ENCODE data around the gene CFAP20DC. TPM values are rescaled to one million over a fixed set of nuclear protein-coding genes. Genes with fewer than 3 reads are reported as not detected.

The CFAP20DC gene
- total and polyA plus RNA-seq, 5 donors, result 0.14 to 0.28 (median 0.18) TPM; not detected in 1

DNA sequence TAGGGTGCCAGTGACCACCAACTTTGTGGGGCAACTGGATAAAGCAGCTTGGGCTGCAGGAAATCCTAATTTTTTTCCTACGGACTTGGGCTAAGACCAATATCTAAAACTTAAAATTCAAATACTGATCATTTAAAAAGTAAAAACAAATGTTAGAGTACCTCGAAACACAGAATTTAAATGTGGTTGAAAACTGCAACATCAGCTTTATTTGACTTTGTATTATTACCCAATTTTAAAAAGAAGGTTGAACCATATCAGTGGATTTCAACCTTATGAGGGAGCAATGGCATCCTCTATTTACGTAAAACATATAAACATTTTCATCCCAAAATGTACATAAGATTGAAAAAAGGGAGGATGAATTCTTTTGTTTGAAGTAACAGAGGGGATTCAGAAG is 26.2 kb downstream of the CFAP20DC start:
- Histone ChIP-seq H3K27ac (ENCODE audit: low read length) (no peak overlapping the region), H3K9me3 (ENCODE audit: control insufficient read depth, low read length) (no peaks in the 10 kb centered on the region), H3K27me3 (ENCODE audit: control insufficient read depth, insufficient read depth) (no peaks in the 10 kb centered on the region), H3K4me3 (ENCODE audit: low read length) (no peak overlapping the region), H3K4me1 (ENCODE audit: control insufficient read depth, insufficient read depth, low read length) (no peaks in the 10 kb centered on the region)
- ATAC-seq (no peak), DNase-seq (no peak)
- intact Hi-C loops (cut with DNase I), result no loop called here
- 63% methylated on average over 3 of the region's 3 CpGs for WGBS

- intact Hi-C loops (cut with DNase I), result no loop called here
- Histone ChIP-seq H3K9me3 (ENCODE audit: control insufficient read depth, low read length) (no peaks in the 10 kb centered on the region), H3K4me1 (ENCODE audit: control insufficient read depth, insufficient read depth, low read length) (no peaks in the 10 kb centered on the region), H3K27me3 (ENCODE audit: control insufficient read depth, insufficient read depth) (no peaks in the 10 kb centered on the region), H3K27ac (ENCODE audit: low read length) (no peak overlapping the region), H3K4me3 (ENCODE audit: low read length) (no peak overlapping the region)
- no peak for ATAC-seq
- no peak for DNase-seq
- WGBS, result 73% methylated on average over 2 of the region's 2 CpGs
Observed at GRCh38 chr3:59017617-59017984, 32.2 kb downstream of the CFAP20DC start.

DNA sequence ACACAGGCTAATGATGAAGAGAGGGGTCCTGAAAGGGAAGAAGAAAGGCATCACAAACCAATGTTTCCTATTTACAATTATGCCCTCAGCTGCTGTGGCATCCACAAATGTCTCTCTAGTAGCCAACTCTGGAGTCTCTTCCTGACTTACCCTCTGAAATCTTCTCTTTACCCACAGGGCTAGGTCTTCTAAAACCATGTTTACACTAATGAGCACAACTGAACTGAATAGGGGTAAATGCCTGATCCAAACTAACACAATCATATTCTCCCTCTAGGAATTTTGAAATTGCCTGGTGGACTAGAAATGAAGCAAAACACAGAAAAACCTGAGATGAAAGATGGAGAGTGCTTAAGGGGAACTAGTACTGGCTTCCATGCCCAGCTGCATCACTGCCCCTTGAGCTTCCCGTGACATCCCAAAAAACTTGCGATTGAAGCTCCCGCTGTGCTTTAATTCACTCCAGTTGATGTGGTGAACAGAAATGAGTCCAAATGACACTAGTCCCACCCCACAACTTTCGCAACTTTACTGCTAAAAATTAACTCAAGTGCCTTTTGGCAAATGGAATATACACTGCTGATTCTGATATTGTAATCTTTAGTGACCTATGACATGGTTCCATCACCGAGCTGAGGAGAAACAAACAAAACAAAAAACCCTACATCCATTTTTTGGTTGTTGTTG is 32.8 kb downstream of the CFAP20DC start:
- Histone ChIP-seq H3K4me3 (ENCODE audit: low read length) (no peak overlapping the region), H3K27ac (ENCODE audit: low read length) (no peak overlapping the region), H3K9me3 (ENCODE audit: control insufficient read depth, low read length) (no peaks in the 10 kb centered on the region), H3K27me3 (ENCODE audit: control insufficient read depth, insufficient read depth) (no peaks in the 10 kb centered on the region), H3K4me1 (ENCODE audit: control insufficient read depth, insufficient read depth, low read length) (no peaks in the 10 kb centered on the region)
- ATAC-seq (no peak), DNase-seq (no peak)
- intact Hi-C loops (cut with DNase I), result no loop called here
- WGBS, result 80% methylated on average over 5 of the region's 5 CpGs

GRCh38 chr3:59013611-59014010 is 36.2 kb downstream of the CFAP20DC start:
- no peak overlapping the region for H3K27ac ChIP-seq (ENCODE audit: low read length)
- H3K4me1 ChIP-seq (ENCODE audit: control insufficient read depth, insufficient read depth, low read length), result no peaks in the 10 kb centered on the region
- no peak overlapping the region for H3K4me3 ChIP-seq (ENCODE audit: low read length)
- 75% methylated on average over 1 of the region's 1 CpG for WGBS
- intact Hi-C loops (cut with DNase I), result no loop called here
- H3K27me3 ChIP-seq (ENCODE audit: control insufficient read depth, insufficient read depth), result no peaks in the 10 kb centered on the region
- DNase-seq, result no peak
- ATAC-seq, result no peak
- no peaks in the 10 kb centered on the region for H3K9me3 ChIP-seq (ENCODE audit: control insufficient read depth, low read length)

- WGBS, result 82% methylated on average over 7 of the region's 7 CpGs
- ATAC-seq (peak in 1 of 2 donors; percentile 43), DNase-seq (peak; percentile 63 to 85 (median 70))
- Histone ChIP-seq H3K4me3 (ENCODE audit: low read length) (no peak overlapping the region), H3K27ac (ENCODE audit: low read length) (no peak overlapping the region), H3K4me1 (ENCODE audit: control insufficient read depth, insufficient read depth, low read length) (no peaks in the 10 kb centered on the region), H3K9me3 (ENCODE audit: control insufficient read depth, low read length) (no peaks in the 10 kb centered on the region), H3K27me3 (ENCODE audit: control insufficient read depth, insufficient read depth) (no peaks in the 10 kb centered on the region)
- intact Hi-C loops (cut with DNase I), result no loop called here
Observed at GRCh38 chr3:59006634-59007517, 42.9 kb downstream of the CFAP20DC start.

DNA sequence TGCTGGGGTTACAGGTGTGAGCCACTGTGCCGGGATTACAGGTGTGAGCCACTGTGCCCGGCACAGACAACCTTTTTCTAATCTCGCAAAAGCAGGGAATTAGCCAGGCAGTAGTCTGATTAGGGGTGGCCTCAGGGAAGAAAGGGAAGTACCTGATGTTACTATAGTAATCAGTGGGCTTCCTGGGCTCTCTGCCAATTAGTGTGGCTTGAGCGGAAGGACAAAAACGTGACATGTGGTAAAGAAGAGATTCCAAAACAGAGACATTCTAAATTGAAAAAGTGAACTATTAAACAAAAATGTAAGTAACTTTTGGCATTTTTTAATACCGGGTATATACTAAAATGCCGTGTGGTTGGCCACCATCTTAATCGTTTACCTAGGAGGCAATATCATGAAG is 48.1 kb downstream of the CFAP20DC start:
- WGBS, result 62% methylated on average over 8 of the region's 8 CpGs
- no peaks in the 10 kb centered on the region for H3K4me1 ChIP-seq (ENCODE audit: control insufficient read depth, insufficient read depth, low read length)
- no peak overlapping the region for H3K27ac ChIP-seq (ENCODE audit: low read length)
- H3K4me3 ChIP-seq (ENCODE audit: low read length), result no peak overlapping the region
- no peaks in the 10 kb centered on the region for H3K27me3 ChIP-seq (ENCODE audit: control insufficient read depth, insufficient read depth)
- intact Hi-C loops (cut with DNase I), result no loop called here
- no peaks in the 10 kb centered on the region for H3K9me3 ChIP-seq (ENCODE audit: control insufficient read depth, low read length)
- DNase-seq (no peak), ATAC-seq (no peak)

DNA sequence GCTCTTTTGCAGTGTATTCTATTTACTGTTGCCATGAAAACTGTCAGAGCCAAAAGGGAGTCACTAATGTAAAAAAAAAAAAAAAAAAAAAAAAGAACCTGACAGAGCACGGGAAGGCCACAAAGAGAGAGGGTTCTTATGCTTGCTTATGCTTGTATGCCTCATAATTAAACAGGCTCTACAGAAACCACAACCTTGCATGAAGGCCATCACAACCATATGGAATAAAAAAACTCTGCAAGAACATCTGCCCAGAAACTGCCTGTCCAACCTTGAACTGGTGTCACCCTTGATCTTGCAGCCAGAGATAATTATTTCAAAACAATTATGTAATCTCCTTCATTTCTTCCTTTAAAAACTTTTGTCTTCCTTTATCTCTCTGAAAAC is 50.1 kb downstream of the CFAP20DC start:
- no peak overlapping the region for H3K27ac ChIP-seq (ENCODE audit: low read length)
- intact Hi-C loops (cut with DNase I), result no loop called here
- 77% methylated on average over 1 of the region's 1 CpG for WGBS
- no peaks in the 10 kb centered on the region for H3K4me1 ChIP-seq (ENCODE audit: control insufficient read depth, insufficient read depth, low read length)
- DNase-seq (no peak), ATAC-seq (no peak)
- H3K9me3 ChIP-seq (ENCODE audit: control insufficient read depth, low read length), result no peaks in the 10 kb centered on the region
- H3K27me3 ChIP-seq (ENCODE audit: control insufficient read depth, insufficient read depth), result no peaks in the 10 kb centered on the region
- H3K4me3 ChIP-seq (ENCODE audit: low read length), result no peak overlapping the region

DNA sequence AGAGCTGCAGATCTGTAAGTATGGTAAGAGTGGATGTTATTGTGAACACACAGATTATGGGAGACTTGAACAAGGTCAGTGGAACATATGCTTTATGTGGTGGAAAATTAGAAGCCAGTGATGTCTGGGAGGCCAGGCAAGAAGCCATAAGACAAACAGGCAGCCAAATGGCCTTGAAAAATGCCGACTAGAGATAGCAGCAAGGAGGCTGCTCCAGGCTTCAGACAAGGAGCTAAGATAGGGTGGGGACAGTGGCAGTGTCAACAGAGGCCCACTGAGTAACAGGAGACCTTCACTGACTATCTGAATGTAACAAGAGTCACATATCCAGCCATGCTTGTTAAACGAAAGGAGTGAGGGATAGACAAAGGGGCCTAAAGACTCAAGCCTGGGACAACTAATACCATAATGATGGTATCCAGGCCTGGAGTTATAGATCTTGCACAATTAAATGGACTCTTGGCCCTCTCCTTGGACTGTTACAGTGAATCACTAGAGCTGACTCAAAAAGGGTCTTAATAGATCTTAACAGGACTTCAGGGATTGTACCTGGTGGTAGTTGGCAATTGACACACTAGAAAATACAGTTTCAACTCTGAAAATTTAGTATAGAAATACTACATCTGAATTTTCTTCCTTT is 50.6 kb downstream of the CFAP20DC start:
- H3K4me1 ChIP-seq (ENCODE audit: control insufficient read depth, insufficient read depth, low read length), result no peaks in the 10 kb centered on the region
- no peak overlapping the region for H3K27ac ChIP-seq (ENCODE audit: low read length)
- no peaks in the 10 kb centered on the region for H3K27me3 ChIP-seq (ENCODE audit: control insufficient read depth, insufficient read depth)
- ATAC-seq (no peak), DNase-seq (no peak)
- H3K9me3 ChIP-seq (ENCODE audit: control insufficient read depth, low read length), result no peaks in the 10 kb centered on the region
- no peak overlapping the region for H3K4me3 ChIP-seq (ENCODE audit: low read length)
- WGBS, result 51% methylated on average over 2 of the region's 2 CpGs
- intact Hi-C loops (cut with DNase I), result no loop called here

GRCh38 chr3:58998476-58999117 is 51.2 kb downstream of the CFAP20DC start:
- no peaks in the 10 kb centered on the region for H3K4me1 ChIP-seq (ENCODE audit: control insufficient read depth, insufficient read depth, low read length)
- 62% methylated on average over 4 of the region's 4 CpGs for WGBS
- H3K4me3 ChIP-seq (ENCODE audit: low read length), result no peak overlapping the region
- no peaks in the 10 kb centered on the region for H3K9me3 ChIP-seq (ENCODE audit: control insufficient read depth, low read length)
- no peak overlapping the region for H3K27ac ChIP-seq (ENCODE audit: low read length)
- ATAC-seq (peak in 1 of 2 donors; percentile 79), DNase-seq (no peak)
- intact Hi-C loops (cut with DNase I), result no loop called here
- no peaks in the 10 kb centered on the region for H3K27me3 ChIP-seq (ENCODE audit: control insufficient read depth, insufficient read depth)

- peak in 1 of 2 donors; percentile 14 for ATAC-seq
- Histone ChIP-seq H3K9me3 (ENCODE audit: control insufficient read depth, low read length) (no peaks in the 10 kb centered on the region), H3K27me3 (ENCODE audit: control insufficient read depth, insufficient read depth) (no peaks in the 10 kb centered on the region), H3K27ac (ENCODE audit: low read length) (no peak overlapping the region), H3K4me1 (ENCODE audit: control insufficient read depth, insufficient read depth, low read length) (no peaks in the 10 kb centered on the region), H3K4me3 (ENCODE audit: low read length) (no peak overlapping the region)
- 80% methylated on average over 5 of the region's 5 CpGs for WGBS
- DNase-seq, result no peak
- intact Hi-C loops (cut with DNase I), result no loop called here
Observed at GRCh38 chr3:58996730-58997129, 53.1 kb downstream of the CFAP20DC start.

Measured in right cardiac atrium (tissue), 5 donors.